ENCODE data around the gene DCTPP1. TPM values are rescaled to one million over a fixed set of nuclear protein-coding genes. Genes with fewer than 3 reads are reported as not detected.

The DCTPP1 gene
- total RNA-seq, 1 experiment from 2014 or later: 111 TPM

DNA sequence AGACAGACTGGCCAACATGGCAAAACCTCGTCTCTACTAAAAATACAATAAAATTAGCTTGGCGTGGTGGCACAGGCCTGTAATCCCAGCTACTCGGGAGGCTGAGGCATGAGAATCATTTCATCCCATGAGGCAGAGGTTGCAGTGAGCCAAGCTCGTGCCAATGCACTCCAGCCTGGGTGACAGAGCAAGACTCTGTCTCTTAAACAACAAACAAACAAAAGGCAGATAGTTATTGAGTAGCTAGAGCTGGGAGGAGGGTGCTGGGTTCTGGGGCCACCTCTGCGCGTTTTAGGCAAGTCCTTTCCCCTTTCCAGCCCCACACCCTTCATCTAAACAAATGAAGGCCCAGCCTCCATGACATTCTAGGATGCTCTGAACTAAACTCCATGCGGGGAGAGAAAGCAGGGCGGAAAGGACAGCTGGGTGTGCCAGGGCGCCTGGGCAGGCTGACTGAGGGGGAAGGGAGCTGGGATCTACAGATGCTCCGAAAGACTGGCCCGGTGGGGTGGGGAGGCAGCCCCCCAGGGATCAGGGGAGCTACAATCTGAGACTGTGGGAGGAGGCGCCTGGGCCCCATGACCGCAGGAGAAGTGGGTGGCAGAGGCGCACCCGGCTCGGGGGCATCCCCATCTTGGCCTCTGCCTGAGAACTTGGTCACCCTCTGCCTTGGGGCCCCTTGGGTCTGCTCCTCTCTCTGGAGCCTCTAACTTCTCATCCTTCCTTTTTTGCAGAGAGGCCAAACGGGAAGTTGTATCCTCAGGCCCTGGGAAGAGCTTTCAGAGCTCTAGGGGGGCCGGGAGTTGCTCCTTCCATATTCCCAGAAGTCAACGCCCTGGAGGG is 43.6 kb upstream of the DCTPP1 start:
- no TSS peak for BruUV-seq (replicated peaks)

DNA sequence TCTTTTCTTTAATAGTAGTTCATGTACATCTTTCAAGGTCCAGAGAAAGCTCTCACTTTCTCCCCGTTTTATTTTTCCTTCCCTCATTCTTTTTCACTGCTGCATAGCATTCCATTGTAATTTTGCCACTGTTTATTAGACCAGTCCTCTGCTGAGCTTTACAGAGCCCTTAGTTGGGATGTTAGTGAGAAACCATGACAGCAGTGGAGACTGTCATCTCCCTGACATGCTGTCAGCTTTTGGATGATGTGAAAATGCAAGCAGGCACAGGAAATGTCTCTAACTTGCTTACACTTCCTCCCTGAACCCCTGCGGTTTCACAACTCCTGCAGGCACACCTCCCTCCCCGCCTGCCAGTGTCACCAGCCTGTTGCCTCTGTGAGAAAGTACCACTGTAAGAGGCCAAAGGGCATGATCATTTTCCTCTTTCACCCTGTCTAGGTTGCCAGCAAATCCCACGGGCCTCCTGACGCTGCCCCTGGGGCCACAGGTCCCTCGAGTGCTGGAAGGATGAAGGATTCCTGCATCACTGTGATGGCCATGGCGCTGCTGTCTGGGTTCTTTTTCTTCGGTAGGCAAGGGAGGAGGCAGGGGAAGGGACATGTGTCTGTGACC is 42.6 kb upstream of the DCTPP1 start, which contains the start of gene ITGAL:
TSS of gene ITGAL (plus strand) at position 415 of the 615 bp plus-strand sequence. CDS start at position 511, 96 bp downstream.
- no peaks in the 10 kb centered on the region for H3K4me1 ChIP-seq (ENCODE audit: insufficient read depth, low read length, poor library complexity, severe bottlenecking)
- no TSS peak for BruUV-seq (replicated peaks)
- no peak for DNase-seq (ENCODE audit: low spot score)
- intact Hi-C loops (cut with micrococcal nuclease; ENCODE audit: unreplicated experiment): loop anchor here (5.0 kb wide), 1 partner anchor 35 kb away; no protein-coding TSS in a partner anchor
- ChIA-PET POLR2A (ENCODE audit: low non-redundant PET) (no interaction called here), CTCF (no interaction called here)
- no peak within 1 kb of the TSS for H3K27ac ChIP-seq (ENCODE audit: low read depth, low read length, poor library complexity, severe bottlenecking)
- no peaks in the 10 kb centered on the region for H3K36me3 ChIP-seq (ENCODE audit: insufficient read depth, low read length, poor library complexity, severe bottlenecking)
- no peaks in the 10 kb centered on the region for H3K27me3 ChIP-seq (replicated peaks; ENCODE audit: insufficient read depth, low read depth, low read length, poor library complexity)
- no peak within 1 kb of the TSS for H3K4me3 ChIP-seq (ENCODE audit: low read depth, low read length, poor library complexity, severe bottlenecking)
- no peak for TF ChIP-seq EZH2 (IDR thresholded peaks at IDR 0.05; ENCODE audit: borderline replicate concordance, low read depth, low read length, poor library complexity, severe bottlenecking)
- TF ChIP-seq, protein P1, sequence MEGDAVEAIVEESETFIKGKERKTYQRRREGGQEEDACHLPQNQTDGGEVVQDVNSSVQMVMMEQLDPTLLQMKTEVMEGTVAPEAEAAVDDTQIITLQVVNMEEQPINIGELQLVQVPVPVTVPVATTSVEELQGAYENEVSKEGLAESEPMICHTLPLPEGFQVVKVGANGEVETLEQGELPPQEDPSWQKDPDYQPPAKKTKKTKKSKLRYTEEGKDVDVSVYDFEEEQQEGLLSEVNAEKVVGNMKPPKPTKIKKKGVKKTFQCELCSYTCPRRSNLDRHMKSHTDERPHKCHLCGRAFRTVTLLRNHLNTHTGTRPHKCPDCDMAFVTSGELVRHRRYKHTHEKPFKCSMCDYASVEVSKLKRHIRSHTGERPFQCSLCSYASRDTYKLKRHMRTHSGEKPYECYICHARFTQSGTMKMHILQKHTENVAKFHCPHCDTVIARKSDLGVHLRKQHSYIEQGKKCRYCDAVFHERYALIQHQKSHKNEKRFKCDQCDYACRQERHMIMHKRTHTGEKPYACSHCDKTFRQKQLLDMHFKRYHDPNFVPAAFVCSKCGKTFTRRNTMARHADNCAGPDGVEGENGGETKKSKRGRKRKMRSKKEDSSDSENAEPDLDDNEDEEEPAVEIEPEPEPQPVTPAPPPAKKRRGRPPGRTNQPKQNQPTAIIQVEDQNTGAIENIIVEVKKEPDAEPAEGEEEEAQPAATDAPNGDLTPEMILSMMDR (conservative IDR thresholded peaks at IDR 0.05; ENCODE audit: low read depth, low read length): no peak
- no peaks in the 10 kb centered on the region for H3K9me3 ChIP-seq (ENCODE audit: low read depth, low read length, poor library complexity, severe bottlenecking)

More for the DNA sequence above, 43.6 kb upstream of the DCTPP1 start:
- ChIA-PET CTCF (no interaction called here), POLR2A (ENCODE audit: low non-redundant PET) (no interaction called here)
- H3K4me1 ChIP-seq (ENCODE audit: insufficient read depth, low read length, poor library complexity, severe bottlenecking): no peaks in the 10 kb centered on the region
- DNase-seq (ENCODE audit: low spot score): no peak
- H3K27ac ChIP-seq (ENCODE audit: low read depth, low read length, poor library complexity, severe bottlenecking): no peak overlapping the region
- intact Hi-C loops (cut with micrococcal nuclease; ENCODE audit: unreplicated experiment): loop anchor here (5.0 kb wide), 1 partner anchor 34 kb away; no protein-coding TSS in a partner anchor
- no peak overlapping the region for H3K4me3 ChIP-seq (ENCODE audit: low read depth, low read length, poor library complexity, severe bottlenecking)
- H3K36me3 ChIP-seq (ENCODE audit: insufficient read depth, low read length, poor library complexity, severe bottlenecking): no peaks in the 10 kb centered on the region
- no peaks in the 10 kb centered on the region for H3K27me3 ChIP-seq (replicated peaks; ENCODE audit: insufficient read depth, low read depth, low read length, poor library complexity)
- TF ChIP-seq, protein P1 (conservative IDR thresholded peaks at IDR 0.05; ENCODE audit: low read depth, low read length): no peak
- H3K9me3 ChIP-seq (ENCODE audit: low read depth, low read length, poor library complexity, severe bottlenecking): no peaks in the 10 kb centered on the region

- no peak overlapping the region for H3K4me3 ChIP-seq (ENCODE audit: low read depth, low read length, poor library complexity, severe bottlenecking)
- no peaks in the 10 kb centered on the region for H3K4me1 ChIP-seq (ENCODE audit: insufficient read depth, low read length, poor library complexity, severe bottlenecking)
- no peaks in the 10 kb centered on the region for H3K27me3 ChIP-seq (replicated peaks; ENCODE audit: insufficient read depth, low read depth, low read length, poor library complexity)
- no TSS peak for BruUV-seq (replicated peaks)
- H3K27ac ChIP-seq (ENCODE audit: low read depth, low read length, poor library complexity, severe bottlenecking): no peak overlapping the region
- intact Hi-C loops (cut with micrococcal nuclease; ENCODE audit: unreplicated experiment): loop anchor here (5.0 kb wide), 1 partner anchor 37 kb away; no protein-coding TSS in a partner anchor
- H3K9me3 ChIP-seq (ENCODE audit: low read depth, low read length, poor library complexity, severe bottlenecking): no peaks in the 10 kb centered on the region
- no peaks in the 10 kb centered on the region for H3K36me3 ChIP-seq (ENCODE audit: insufficient read depth, low read length, poor library complexity, severe bottlenecking)
- ChIA-PET CTCF (interaction anchor here (0.6 kb wide), 1 partner anchor 358 kb away, joined by 3 read pairs; no protein-coding TSS in a partner anchor), POLR2A (ENCODE audit: low non-redundant PET) (no interaction called here)
- no peak for TF ChIP-seq EZH2 (IDR thresholded peaks at IDR 0.05; ENCODE audit: borderline replicate concordance, low read depth, low read length, poor library complexity, severe bottlenecking)
- no peak for DNase-seq (ENCODE audit: low spot score)
These were observed 40.8 kb upstream of the DCTPP1 start for GRCh38 chr16:30470632-30470995.
